Loucy (cell line): ENCODE results near the gene PEX14.
A peak's percentile ranks its signal among the peaks of the same experiment; 100 is the strongest.

Experiments
- H2AFZ ChIP-seq: fragments of 200-600 bp; sonication (generic); 2 replicates; pipeline ENCODE4 v1.6.0; 2016; ENCODE audit warnings: antibody characterized with exemption, mild to moderate bottlenecking, low read length, moderate library complexity
- H3F3A ChIP-seq: fragments of 200-600 bp; 2 replicates; pipeline ENCODE4 v1.6.0; 2016; ENCODE audit warnings: antibody characterized with exemption, low read depth, mild to moderate bottlenecking
- H3K27me3 ChIP-seq: fragments of 200-600 bp; sonication (generic); 2 replicates; pipeline ENCODE4 v1.6.1; 2014; ENCODE audit warnings: low read length, mild to moderate bottlenecking; ENCODE audit not compliant: insufficient read depth, poor library complexity, severe bottlenecking
- H3K36me3 ChIP-seq: fragments of 200-600 bp; sonication (generic); 2 replicates; pipeline ENCODE4 v1.6.1; 2016; ENCODE audit warnings: low read length; ENCODE audit not compliant: insufficient read depth
- H3K4me1 ChIP-seq: fragments of 200-600 bp; sonication (generic); 2 replicates; pipeline ENCODE4 v1.5.1; 2014; ENCODE audit warnings: low read length, mild to moderate bottlenecking; ENCODE audit not compliant: insufficient read depth, poor library complexity, severe bottlenecking
- H3K4me2 ChIP-seq: fragments of 200-600 bp; sonication (generic); 2 replicates; pipeline ENCODE4 v1.6.0; 2014; ENCODE audit warnings: antibody characterized with exemption, low read length, low read depth, mild to moderate bottlenecking; ENCODE audit not compliant: poor library complexity, severe bottlenecking
- H3K4me3 ChIP-seq: fragments of 200-600 bp; sonication (generic); 2 replicates; pipeline ENCODE4 v1.5.1; 2014; ENCODE audit warnings: low read length, mild to moderate bottlenecking, mixed read lengths; ENCODE audit not compliant: poor library complexity, severe bottlenecking
- H3K79me2 ChIP-seq: fragments of 200-600 bp; sonication (generic); 2 replicates; pipeline ENCODE4 v1.6.1; 2014; ENCODE audit warnings: low read length; ENCODE audit not compliant: insufficient read depth
- H3K9ac ChIP-seq: fragments of 200-600 bp; sonication (generic); 2 replicates; pipeline ENCODE4 v1.6.0; 2014; ENCODE audit warnings: mild to moderate bottlenecking, low read depth, low read length, moderate library complexity; ENCODE audit not compliant: poor library complexity, severe bottlenecking
- H3K9me2 ChIP-seq: fragments of 200-600 bp; sonication (generic); replicated peaks from 2 replicates; pipeline ENCODE4 v1.6.1; 2016; ENCODE audit warnings: low read depth, low read length, mixed read lengths
- H3K9me3 ChIP-seq: fragments of 200-600 bp; sonication (generic); 2 replicates; pipeline ENCODE4 v1.6.1; 2014; ENCODE audit warnings: mild to moderate bottlenecking, antibody characterized with exemption, low read length, low read depth; ENCODE audit not compliant: insufficient read depth
- H4K20me1 ChIP-seq: fragments of 200-600 bp; sonication (generic); 2 replicates; pipeline ENCODE4 v1.6.0; 2014; ENCODE audit warnings: antibody characterized with exemption, low read length, mild to moderate bottlenecking; ENCODE audit not compliant: insufficient read depth, poor library complexity, severe bottlenecking
- EZH2phosphoT487 ChIP-seq: fragments of 200-600 bp; IDR thresholded peaks from 2 replicates; pipeline ENCODE4 v1.6.1; 2018; ENCODE audit warnings: antibody characterized with exemption, mild to moderate bottlenecking, moderate library complexity, borderline replicate concordance
- TF ChIP-seq, protein P1 (sequence below): fragments of 200-600 bp; sonication (generic); conservative IDR thresholded peaks from 2 replicates; pipeline ENCODE4 v1.5.1; 2014; ENCODE audit warnings: mild to moderate bottlenecking, antibody characterized with exemption, low read length

Gene PEX14

DNA sequence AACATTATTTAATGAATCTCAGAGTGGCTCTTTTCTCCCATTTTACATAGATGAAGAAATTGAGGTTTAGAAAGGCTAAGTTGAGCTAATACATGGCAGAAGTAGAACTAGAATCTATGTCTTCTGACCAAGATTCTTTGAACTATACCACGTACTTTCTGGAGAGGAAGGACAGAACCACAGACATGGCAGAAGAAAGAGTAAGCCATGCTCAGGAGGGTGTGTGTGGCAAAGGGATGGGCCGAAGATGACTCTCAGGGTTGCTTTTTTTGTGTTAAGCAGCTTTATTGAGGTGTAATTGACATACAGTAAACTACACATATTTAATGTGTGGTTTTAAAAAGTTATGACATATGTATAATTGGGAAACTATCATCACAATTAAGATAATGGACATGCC, 69.5 kb downstream of the PEX14 start:
- H3K4me3 ChIP-seq, result no peak overlapping the region
- H3K4me2 ChIP-seq, result peak overlapping the region; percentile 6
- no peaks in the 10 kb centered on the region for H3F3A ChIP-seq
- no peaks in the 10 kb centered on the region; the same call in 1 of the 2 replicates for H3K79me2 ChIP-seq
- peaks cover 34% of the 10 kb centered on the region; the same call in 1 of the 2 replicates for H3K36me3 ChIP-seq
- no peaks in the 10 kb centered on the region for H3K27me3 ChIP-seq
- TF ChIP-seq, protein P1, sequence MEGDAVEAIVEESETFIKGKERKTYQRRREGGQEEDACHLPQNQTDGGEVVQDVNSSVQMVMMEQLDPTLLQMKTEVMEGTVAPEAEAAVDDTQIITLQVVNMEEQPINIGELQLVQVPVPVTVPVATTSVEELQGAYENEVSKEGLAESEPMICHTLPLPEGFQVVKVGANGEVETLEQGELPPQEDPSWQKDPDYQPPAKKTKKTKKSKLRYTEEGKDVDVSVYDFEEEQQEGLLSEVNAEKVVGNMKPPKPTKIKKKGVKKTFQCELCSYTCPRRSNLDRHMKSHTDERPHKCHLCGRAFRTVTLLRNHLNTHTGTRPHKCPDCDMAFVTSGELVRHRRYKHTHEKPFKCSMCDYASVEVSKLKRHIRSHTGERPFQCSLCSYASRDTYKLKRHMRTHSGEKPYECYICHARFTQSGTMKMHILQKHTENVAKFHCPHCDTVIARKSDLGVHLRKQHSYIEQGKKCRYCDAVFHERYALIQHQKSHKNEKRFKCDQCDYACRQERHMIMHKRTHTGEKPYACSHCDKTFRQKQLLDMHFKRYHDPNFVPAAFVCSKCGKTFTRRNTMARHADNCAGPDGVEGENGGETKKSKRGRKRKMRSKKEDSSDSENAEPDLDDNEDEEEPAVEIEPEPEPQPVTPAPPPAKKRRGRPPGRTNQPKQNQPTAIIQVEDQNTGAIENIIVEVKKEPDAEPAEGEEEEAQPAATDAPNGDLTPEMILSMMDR, result no peak
- no peak for TF ChIP-seq EZH2phosphoT487
- no peaks in the 10 kb centered on the region for H4K20me1 ChIP-seq
- H3K9me3 ChIP-seq, result no peaks in the 10 kb centered on the region
- H3K4me1 ChIP-seq, result peaks cover 10% of the 10 kb centered on the region
- no peaks in the 10 kb centered on the region for H3K9me2 ChIP-seq
- H3K9ac ChIP-seq, result no peak overlapping the region
- H2AFZ ChIP-seq, result no peak overlapping the region

DNA sequence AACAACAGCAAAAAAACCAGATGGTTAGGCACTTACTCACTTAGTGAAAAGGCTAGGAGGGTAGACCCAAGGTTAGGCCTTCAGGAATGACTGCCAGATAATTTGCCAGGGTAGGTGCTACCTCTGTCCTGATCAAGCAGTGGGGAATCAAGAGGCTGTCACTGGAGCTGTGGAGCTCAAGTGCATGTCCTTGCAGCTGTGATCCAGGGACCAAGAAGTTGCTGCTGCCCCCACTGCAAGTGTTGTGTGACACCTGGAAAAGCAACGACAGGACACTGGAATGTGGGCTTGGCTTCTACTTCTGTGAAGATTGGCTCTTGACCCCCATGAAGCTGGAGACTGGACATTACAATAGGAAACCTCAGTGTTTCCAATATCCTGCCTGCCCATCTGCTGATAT, 72.1 kb downstream of the PEX14 start:
- peaks cover 10% of the 10 kb centered on the region for H3K4me1 ChIP-seq
- no peaks in the 10 kb centered on the region; the same call in 1 of the 2 replicates for H3K79me2 ChIP-seq
- no peaks in the 10 kb centered on the region for H3F3A ChIP-seq
- no peak overlapping the region for H2AFZ ChIP-seq
- H3K9ac ChIP-seq, result no peak overlapping the region
- H4K20me1 ChIP-seq, result no peaks in the 10 kb centered on the region
- H3K4me3 ChIP-seq, result no peak overlapping the region
- H3K36me3 ChIP-seq, result peaks cover 15% of the 10 kb centered on the region; the same call in 1 of the 2 replicates
- TF ChIP-seq, protein P1, result no peak
- TF ChIP-seq EZH2phosphoT487, result no peak
- no peaks in the 10 kb centered on the region for H3K27me3 ChIP-seq
- H3K9me3 ChIP-seq, result no peaks in the 10 kb centered on the region
- no peak overlapping the region for H3K4me2 ChIP-seq
- no peaks in the 10 kb centered on the region for H3K9me2 ChIP-seq

DNA sequence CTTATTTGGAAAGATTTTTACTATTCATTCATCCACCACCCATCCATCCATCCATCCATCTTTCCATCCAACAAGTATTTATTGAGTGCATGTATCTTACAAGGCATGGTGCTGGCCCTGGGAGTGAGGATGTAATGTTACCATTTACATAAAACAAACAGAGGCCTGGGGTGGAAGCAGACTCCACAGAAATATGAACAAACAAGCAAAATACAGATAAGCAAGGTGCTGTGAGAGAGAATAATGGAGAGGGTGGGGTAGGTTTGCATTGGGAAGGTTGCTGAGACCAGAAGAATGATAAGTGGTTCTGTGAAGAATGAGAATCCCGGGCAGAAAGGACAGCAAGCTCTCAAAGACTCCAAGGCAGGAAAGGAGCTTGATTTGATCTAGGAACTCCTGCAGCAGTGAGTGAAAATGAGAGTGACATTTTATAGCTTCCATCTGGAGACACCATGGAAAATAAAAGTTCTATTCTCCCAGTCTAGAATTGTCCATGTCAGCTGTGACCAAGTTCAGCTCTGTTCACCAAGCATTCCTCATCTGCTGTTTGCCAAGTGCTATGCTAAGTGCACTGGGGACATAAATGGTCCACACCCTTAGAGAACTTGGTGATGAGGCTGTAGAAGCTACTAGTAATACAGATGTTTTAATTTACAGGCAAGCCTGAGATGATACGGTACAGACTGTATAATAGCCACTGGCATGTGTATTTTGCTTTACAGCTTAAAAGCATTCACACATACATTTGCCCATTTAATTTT, 75.3 kb downstream of the PEX14 start:
- H3K27me3 ChIP-seq, result no peaks in the 10 kb centered on the region
- H3K9me2 ChIP-seq, result no peaks in the 10 kb centered on the region
- H3K4me1 ChIP-seq, result peaks cover 25% of the 10 kb centered on the region
- H3K4me3 ChIP-seq, result no peak overlapping the region
- H4K20me1 ChIP-seq, result no peaks in the 10 kb centered on the region
- H2AFZ ChIP-seq, result no peak overlapping the region
- H3K79me2 ChIP-seq, result peaks cover 18% of the 10 kb centered on the region; the same call in 1 of the 2 replicates
- peaks cover 5% of the 10 kb centered on the region; the same call in 1 of the 2 replicates for H3K36me3 ChIP-seq
- TF ChIP-seq EZH2phosphoT487, result no peak
- TF ChIP-seq, protein P1, result no peak
- H3K4me2 ChIP-seq, result no peak overlapping the region
- no peaks in the 10 kb centered on the region for H3K9me3 ChIP-seq
- H3F3A ChIP-seq, result no peaks in the 10 kb centered on the region
- no peak overlapping the region for H3K9ac ChIP-seq
